DOHH2 (cell line): ENCODE results near the gene SCARF1.

Experiments
- H3F3A ChIP-seq: fragments of 200-600 bp; sonication (generic), shearing (Covaris generic); 2 replicates; pipeline ENCODE4 v1.6.0; 2016; ENCODE audit warnings: antibody characterized with exemption, mild to moderate bottlenecking; ENCODE audit not compliant: control insufficient read depth, insufficient read depth
- H3K27ac ChIP-seq: fragments of 200-600 bp; sonication (generic); 2 replicates; pipeline ENCODE4 v1.5.1; 2014; ENCODE audit warnings: low read depth, mild to moderate bottlenecking, low read length, moderate library complexity
- H3K27me3 ChIP-seq: fragments of 200-600 bp; sonication (generic); 2 replicates; pipeline ENCODE4 v1.6.1; 2014; ENCODE audit warnings: mild to moderate bottlenecking, low read length, mixed read lengths; ENCODE audit not compliant: control insufficient read depth
- H3K36me3 ChIP-seq: fragments of 200-600 bp; sonication (generic); 2 replicates; pipeline ENCODE4 v1.6.1; 2014; ENCODE audit warnings: mild to moderate bottlenecking, low read length, moderate library complexity, mixed read lengths; ENCODE audit not compliant: control insufficient read depth
- H3K4me1 ChIP-seq: fragments of 200-600 bp; sonication (generic); 2 replicates; pipeline ENCODE4 v1.6.1; 2014; ENCODE audit warnings: mild to moderate bottlenecking, low read length, mixed read lengths; ENCODE audit not compliant: control insufficient read depth
- H3K4me2 ChIP-seq: fragments of 200-600 bp; sonication (generic); 2 replicates; pipeline ENCODE4 v1.6.0; 2014; ENCODE audit warnings: mild to moderate bottlenecking, low read length, moderate library complexity
- H3K4me3 ChIP-seq: fragments of 200-600 bp; sonication (generic); 2 replicates; pipeline ENCODE4 v1.5.1; 2014; ENCODE audit warnings: mild to moderate bottlenecking, low read length, mixed read lengths
- H3K79me2 ChIP-seq: fragments of 200-600 bp; sonication (generic); 2 replicates; pipeline ENCODE4 v1.6.1; 2014; ENCODE audit warnings: mild to moderate bottlenecking, low read length, mixed read lengths; ENCODE audit not compliant: control insufficient read depth
- H3K9me2 ChIP-seq: fragments of 200-600 bp; sonication (generic); replicated peaks from 2 replicates; pipeline ENCODE4 v1.6.1; 2014; ENCODE audit warnings: mild to moderate bottlenecking, low read length, mixed read lengths; ENCODE audit not compliant: control insufficient read depth
- H3K9me3 ChIP-seq: fragments of 200-600 bp; sonication (generic); 2 replicates; pipeline ENCODE4 v1.6.1; 2014; ENCODE audit warnings: antibody characterized with exemption, low read length, mixed read lengths; ENCODE audit not compliant: control insufficient read depth, insufficient read depth
- H4K20me1 ChIP-seq: fragments of 200-600 bp; sonication (generic); 2 replicates; pipeline ENCODE4 v1.6.0; 2014; ENCODE audit warnings: low read depth, mild to moderate bottlenecking, antibody characterized with exemption, low read length, moderate library complexity; ENCODE audit not compliant: control insufficient read depth, insufficient read depth
- EZH2phosphoT487 ChIP-seq: fragments of 200-600 bp; sonication (generic); IDR thresholded peaks from 2 replicates; pipeline ENCODE4 v1.6.1; 2017; ENCODE audit warnings: borderline replicate concordance, mild to moderate bottlenecking, antibody characterized with exemption, low read length, moderate library complexity, mixed read lengths
- TF ChIP-seq, protein P1 (sequence below): fragments of 200-600 bp; sonication (generic); IDR thresholded peaks from one replicate; pipeline ENCODE4 v1.5.1; 2014; ENCODE audit warnings: antibody characterized with exemption, mild to moderate bottlenecking, low read depth, low read length; ENCODE audit not compliant: poor library complexity, severe bottlenecking

SCARF1 gene

DNA sequence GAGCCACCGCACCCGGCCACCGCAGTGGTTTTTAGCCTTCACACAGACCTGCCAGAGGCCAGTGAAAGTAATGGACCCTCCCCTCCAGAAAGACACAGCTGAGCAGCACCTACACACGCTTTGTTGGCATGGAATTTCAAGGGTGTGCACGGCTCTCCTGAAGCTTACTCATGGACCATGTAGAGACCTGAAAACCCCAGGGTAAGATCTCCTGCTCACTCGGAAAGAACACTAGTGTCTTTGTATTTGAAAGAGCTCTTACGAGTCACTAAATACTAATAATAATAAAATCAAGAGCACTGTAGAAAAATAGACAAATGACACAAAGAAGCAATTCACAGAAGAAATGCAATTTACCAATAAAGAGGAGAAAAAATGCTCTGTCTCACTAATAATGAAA is 36.9 kb downstream of the SCARF1 start:
- no peaks in the 10 kb centered on the region for H3K27me3 ChIP-seq
- H3K79me2 ChIP-seq, result peaks cover 11% of the 10 kb centered on the region
- H3K9me3 ChIP-seq, result no peaks in the 10 kb centered on the region
- no peak overlapping the region for H3K4me2 ChIP-seq
- H3K36me3 ChIP-seq, result peaks cover 91% of the 10 kb centered on the region
- no peaks in the 10 kb centered on the region for H4K20me1 ChIP-seq
- H3K4me1 ChIP-seq, result peaks cover 28% of the 10 kb centered on the region
- no peaks in the 10 kb centered on the region for H3F3A ChIP-seq
- H3K27ac ChIP-seq, result no peak overlapping the region
- H3K9me2 ChIP-seq, result no peaks in the 10 kb centered on the region
- TF ChIP-seq, protein P1, sequence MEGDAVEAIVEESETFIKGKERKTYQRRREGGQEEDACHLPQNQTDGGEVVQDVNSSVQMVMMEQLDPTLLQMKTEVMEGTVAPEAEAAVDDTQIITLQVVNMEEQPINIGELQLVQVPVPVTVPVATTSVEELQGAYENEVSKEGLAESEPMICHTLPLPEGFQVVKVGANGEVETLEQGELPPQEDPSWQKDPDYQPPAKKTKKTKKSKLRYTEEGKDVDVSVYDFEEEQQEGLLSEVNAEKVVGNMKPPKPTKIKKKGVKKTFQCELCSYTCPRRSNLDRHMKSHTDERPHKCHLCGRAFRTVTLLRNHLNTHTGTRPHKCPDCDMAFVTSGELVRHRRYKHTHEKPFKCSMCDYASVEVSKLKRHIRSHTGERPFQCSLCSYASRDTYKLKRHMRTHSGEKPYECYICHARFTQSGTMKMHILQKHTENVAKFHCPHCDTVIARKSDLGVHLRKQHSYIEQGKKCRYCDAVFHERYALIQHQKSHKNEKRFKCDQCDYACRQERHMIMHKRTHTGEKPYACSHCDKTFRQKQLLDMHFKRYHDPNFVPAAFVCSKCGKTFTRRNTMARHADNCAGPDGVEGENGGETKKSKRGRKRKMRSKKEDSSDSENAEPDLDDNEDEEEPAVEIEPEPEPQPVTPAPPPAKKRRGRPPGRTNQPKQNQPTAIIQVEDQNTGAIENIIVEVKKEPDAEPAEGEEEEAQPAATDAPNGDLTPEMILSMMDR, result no peak
- no peak for TF ChIP-seq EZH2phosphoT487
- no peak overlapping the region for H3K4me3 ChIP-seq

- H4K20me1 ChIP-seq, result no peaks in the 10 kb centered on the region
- no peaks in the 10 kb centered on the region for H3K27me3 ChIP-seq
- no peak for TF ChIP-seq EZH2phosphoT487
- TF ChIP-seq, protein P1, result no peak
- no peak overlapping the region for H3K4me3 ChIP-seq
- peak overlapping the region; percentile 32; the same call in 1 of the 2 replicates for H3K27ac ChIP-seq
- no peaks in the 10 kb centered on the region for H3F3A ChIP-seq
- H3K4me2 ChIP-seq, result no peak overlapping the region
- peaks cover 13% of the 10 kb centered on the region for H3K79me2 ChIP-seq
- no peaks in the 10 kb centered on the region for H3K9me3 ChIP-seq
- H3K4me1 ChIP-seq, result peaks cover 28% of the 10 kb centered on the region
- H3K9me2 ChIP-seq, result no peaks in the 10 kb centered on the region
- H3K36me3 ChIP-seq, result peaks cover 89% of the 10 kb centered on the region
Measured at GRCh38 chr17:1607971-1608320, 37.6 kb downstream of the SCARF1 start.

DNA sequence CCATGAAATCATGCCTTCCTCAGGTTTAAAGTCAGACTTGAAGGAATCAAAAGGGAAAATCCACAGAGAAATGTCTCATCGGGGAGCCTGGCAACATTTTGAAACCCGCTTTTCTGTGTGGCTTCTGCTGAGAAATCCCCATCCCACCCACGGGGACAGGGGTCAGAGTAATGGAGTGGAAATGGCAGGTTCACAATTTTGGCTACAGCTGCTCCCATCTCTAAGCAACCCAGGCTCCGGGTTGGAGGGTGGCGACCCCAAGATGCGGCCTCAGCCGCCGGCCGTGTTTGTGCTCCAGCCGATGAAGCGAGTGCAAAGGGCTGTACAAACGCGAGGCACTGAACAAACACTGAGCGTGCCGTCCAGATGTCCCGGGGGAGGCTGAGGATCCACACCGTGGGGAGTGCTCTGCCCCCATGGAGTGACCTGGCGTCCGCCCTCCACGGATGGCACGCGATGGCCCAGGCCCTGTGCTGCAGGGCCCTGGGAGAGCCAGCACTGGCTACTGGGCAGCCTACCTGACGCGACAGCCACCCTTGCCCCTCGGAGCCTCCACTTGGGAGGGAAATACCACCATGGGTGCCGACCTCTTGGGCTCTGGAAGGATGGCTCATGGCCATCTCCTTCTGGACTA is 39.1 kb downstream of the SCARF1 start:
- H3K9me2 ChIP-seq, result no peaks in the 10 kb centered on the region
- H3K79me2 ChIP-seq, result peaks cover 19% of the 10 kb centered on the region
- no peaks in the 10 kb centered on the region for H3K27me3 ChIP-seq
- no peaks in the 10 kb centered on the region for H3F3A ChIP-seq
- H3K27ac ChIP-seq, result peak overlapping the region; percentile 32
- no peak overlapping the region for H3K4me3 ChIP-seq
- no peaks in the 10 kb centered on the region for H4K20me1 ChIP-seq
- 0 out of 2 replicates have a peak overlapping the region, but pooled peaks have one; percentile 25 for H3K4me2 ChIP-seq
- peaks cover 28% of the 10 kb centered on the region for H3K4me1 ChIP-seq
- H3K36me3 ChIP-seq, result peaks cover 86% of the 10 kb centered on the region
- no peaks in the 10 kb centered on the region for H3K9me3 ChIP-seq
- TF ChIP-seq, protein P1, result no peak
- no peak for TF ChIP-seq EZH2phosphoT487
